SU-DHL-6 (cell line): ENCODE results near the gene TNFRSF25.

Experiments
- H2AFZ ChIP-seq: fragments of 200-600 bp; sonication (generic); 2 replicates; pipeline ENCODE4 v1.6.1; 2014; ENCODE audit warnings: low read depth, mild to moderate bottlenecking, moderate library complexity, mixed read lengths, antibody characterized with exemption, low read length; ENCODE audit not compliant: severe bottlenecking
- H3F3A ChIP-seq: fragments of 200-600 bp; shearing (Covaris generic); 2 replicates; pipeline ENCODE4 v1.6.0; 2016; ENCODE audit warnings: antibody characterized with exemption, mild to moderate bottlenecking; ENCODE audit not compliant: insufficient read depth
- H3K27ac ChIP-seq: fragments of 200-600 bp; sonication (generic); 2 replicates; pipeline ENCODE4 v1.5.1; 2016; ENCODE audit warnings: low read depth, mild to moderate bottlenecking, low read length, moderate library complexity, mixed read lengths
- H3K27me3 ChIP-seq: fragments of 200-600 bp; sonication (generic), shearing (Covaris generic); 2 replicates; pipeline ENCODE4 v1.6.0; 2014; ENCODE audit warnings: mild to moderate bottlenecking, low read length
- H3K36me3 ChIP-seq: fragments of 200-600 bp; sonication (generic); 2 replicates; pipeline ENCODE4 v1.6.1; 2014; ENCODE audit warnings: mild to moderate bottlenecking, low read length, mixed read lengths
- H3K4me2 ChIP-seq: fragments of 300-600, 200-600 bp; shearing (Covaris generic), sonication (generic); 2 replicates; pipeline ENCODE4 v1.6.0; 2014; ENCODE audit warnings: low read length, low read depth, mild to moderate bottlenecking; ENCODE audit not compliant: poor library complexity, severe bottlenecking
- H3K4me3 ChIP-seq: fragments of 200-600 bp; sonication (generic); 2 replicates; pipeline ENCODE4 v1.5.1; 2014; ENCODE audit warnings: antibody characterized with exemption, low read length, mild to moderate bottlenecking, mixed read lengths; ENCODE audit not compliant: insufficient read depth, poor library complexity, severe bottlenecking
- H3K79me2 ChIP-seq: fragments of 200-600 bp; sonication (generic); 2 replicates; pipeline ENCODE4 v1.6.1; 2014; ENCODE audit warnings: mild to moderate bottlenecking, low read length, moderate library complexity; ENCODE audit not compliant: insufficient read depth
- H3K9ac ChIP-seq: fragments of 200-600 bp; sonication (generic); 2 replicates; pipeline ENCODE4 v1.7.0; 2014; ENCODE audit warnings: mild to moderate bottlenecking, low read length
- H3K9me2 ChIP-seq: fragments of 200-600 bp; sonication (generic); replicated peaks from 2 replicates; pipeline ENCODE4 v1.6.1; 2014; ENCODE audit warnings: low read length; ENCODE audit not compliant: insufficient read depth
- H3K9me3 ChIP-seq: fragments of 200-600 bp; sonication (generic); 2 replicates; pipeline ENCODE4 v1.6.1; 2014; ENCODE audit warnings: low read length, mixed read lengths; ENCODE audit not compliant: insufficient read depth
- H4K20me1 ChIP-seq: fragments of 200-600 bp; sonication (generic); 2 replicates; pipeline ENCODE4 v1.6.1; 2014; ENCODE audit warnings: low read depth, mild to moderate bottlenecking, antibody characterized with exemption, low read length, moderate library complexity, mixed read lengths
- CTCF ChIP-seq: fragments of 200-600 bp; sonication (generic); IDR thresholded peaks from one replicate; pipeline ENCODE4 v1.5.1; 2017; ENCODE audit warnings: antibody characterized with exemption, mild to moderate bottlenecking, low read length, moderate library complexity; ENCODE audit not compliant: insufficient read depth, poor library complexity, severe bottlenecking
- EZH2phosphoT487 ChIP-seq: fragments of 200-600 bp; sonication (generic), shearing (Covaris generic); conservative IDR thresholded peaks from 2 replicates; pipeline ENCODE4 v1.6.1; 2018; ENCODE audit warnings: mild to moderate bottlenecking, antibody characterized with exemption, low read length, moderate library complexity, mixed read lengths

Gene TNFRSF25

GRCh38 chr1:6466023-6466422, at the start of gene TNFRSF25:
Gene TNFRSF25, minus strand, starts transcription at chr1:6466173. Its CDS starts 66 bp downstream, at chr1:6466107.
- H3K79me2 ChIP-seq, result no peaks in the 10 kb centered on the region
- H3K4me2 ChIP-seq, result no peak within 1 kb of the TSS
- no peak within 1 kb of the TSS for H3K9ac ChIP-seq
- no peaks in the 10 kb centered on the region for H3F3A ChIP-seq
- no peak within 1 kb of the TSS for H3K4me3 ChIP-seq
- no peaks in the 10 kb centered on the region for H3K9me2 ChIP-seq
- no peak for TF ChIP-seq EZH2phosphoT487
- TF ChIP-seq CTCF, result no peak
- no peaks in the 10 kb centered on the region for H3K9me3 ChIP-seq
- H3K36me3 ChIP-seq, result no peaks in the 10 kb centered on the region
- H3K27me3 ChIP-seq, result no peaks in the 10 kb centered on the region
- no peak within 1 kb of the TSS for H3K27ac ChIP-seq
- H2AFZ ChIP-seq, result no peak within 1 kb of the TSS
- no peaks in the 10 kb centered on the region for H4K20me1 ChIP-seq

GRCh38 chr1:6515771-6516170, 49.8 kb upstream of the TNFRSF25 start:
- no peak for TF ChIP-seq EZH2phosphoT487
- no peak for TF ChIP-seq CTCF
- no peaks in the 10 kb centered on the region for H3K9me3 ChIP-seq
- no peaks in the 10 kb centered on the region for H4K20me1 ChIP-seq
- H3K36me3 ChIP-seq, result no peaks in the 10 kb centered on the region
- H3K9me2 ChIP-seq, result no peaks in the 10 kb centered on the region
- no peaks in the 10 kb centered on the region for H3F3A ChIP-seq
- H2AFZ ChIP-seq, result no peak overlapping the region
- H3K27me3 ChIP-seq, result no peaks in the 10 kb centered on the region
- H3K79me2 ChIP-seq, result no peaks in the 10 kb centered on the region
- H3K27ac ChIP-seq, result no peak overlapping the region
- H3K4me2 ChIP-seq, result no peak overlapping the region
- no peak overlapping the region for H3K9ac ChIP-seq
- no peak overlapping the region for H3K4me3 ChIP-seq

GRCh38 chr1:6513320-6513801, 47.4 kb upstream of the TNFRSF25 start:
- H3F3A ChIP-seq, result no peaks in the 10 kb centered on the region
- H4K20me1 ChIP-seq, result no peaks in the 10 kb centered on the region
- TF ChIP-seq EZH2phosphoT487 (no peak), CTCF (no peak)
- no peak overlapping the region for H3K27ac ChIP-seq
- no peak overlapping the region for H3K4me2 ChIP-seq
- H3K4me3 ChIP-seq, result no peak overlapping the region
- H3K9me3 ChIP-seq, result no peaks in the 10 kb centered on the region
- H3K9me2 ChIP-seq, result no peaks in the 10 kb centered on the region
- H3K9ac ChIP-seq, result no peak overlapping the region
- H3K27me3 ChIP-seq, result no peaks in the 10 kb centered on the region
- H3K36me3 ChIP-seq, result no peaks in the 10 kb centered on the region
- H3K79me2 ChIP-seq, result no peaks in the 10 kb centered on the region
- H2AFZ ChIP-seq, result no peak overlapping the region
